ENCODE measurements around the gene MYO5B.
"Not testable (repeated sequence)": the region's sequence is repeated elsewhere in the genome, so short reads cannot be mapped to it uniquely, and the experiment has no call there.

Gene MYO5B

GRCh38 chr18:50107468-50107977 is 87.4 kb downstream of the MYO5B start:
- Histone ChIP-seq H3K27ac (ENCODE audit: low read depth, low read length) (no peak overlapping the region), H3K36me3 (ENCODE audit: control insufficient read depth, insufficient read depth, low read length) (no peaks in the 10 kb centered on the region), H3K4me1 (ENCODE audit: control insufficient read depth, insufficient read depth, low read length) (no peaks in the 10 kb centered on the region), H3K27me3 (ENCODE audit: control insufficient read depth, insufficient read depth, low read length) (no peaks in the 10 kb centered on the region), H3K4me3 (ENCODE audit: low read length) (no peak overlapping the region), H3K9ac (ENCODE audit: low read length) (no peak overlapping the region)

GRCh38 chr18:50105027-50105426 is 89.9 kb downstream of the MYO5B start:
- Histone ChIP-seq H3K9ac (ENCODE audit: low read length) (no peak overlapping the region), H3K27ac (ENCODE audit: low read depth, low read length) (no peak overlapping the region), H3K27me3 (ENCODE audit: control insufficient read depth, insufficient read depth, low read length) (peaks cover 2% of the 10 kb centered on the region), H3K36me3 (ENCODE audit: control insufficient read depth, insufficient read depth, low read length) (no peaks in the 10 kb centered on the region), H3K4me1 (ENCODE audit: control insufficient read depth, insufficient read depth, low read length) (no peaks in the 10 kb centered on the region), H3K4me3 (ENCODE audit: low read length) (no peak overlapping the region)

- no peak overlapping the region for H3K4me3 ChIP-seq (ENCODE audit: low read length)
- H3K4me1 ChIP-seq (ENCODE audit: control insufficient read depth, insufficient read depth, low read length) = no peaks in the 10 kb centered on the region
- peaks cover 2% of the 10 kb centered on the region for H3K27me3 ChIP-seq (ENCODE audit: control insufficient read depth, insufficient read depth, low read length)
- H3K36me3 ChIP-seq (ENCODE audit: control insufficient read depth, insufficient read depth, low read length) = no peaks in the 10 kb centered on the region
- H3K27ac ChIP-seq (ENCODE audit: low read depth, low read length) = no peak overlapping the region
- no peak overlapping the region for H3K9ac ChIP-seq (ENCODE audit: low read length)
These were observed 90.5 kb downstream of the MYO5B start for GRCh38 chr18:50104421-50104820.

- no peaks in the 10 kb centered on the region for H3K4me1 ChIP-seq (ENCODE audit: control insufficient read depth, insufficient read depth, low read length)
- H3K27me3 ChIP-seq (ENCODE audit: control insufficient read depth, insufficient read depth, low read length) = peaks cover 2% of the 10 kb centered on the region
- no peaks in the 10 kb centered on the region for H3K36me3 ChIP-seq (ENCODE audit: control insufficient read depth, insufficient read depth, low read length)
- no peak overlapping the region for H3K4me3 ChIP-seq (ENCODE audit: low read length)
- H3K9ac ChIP-seq (ENCODE audit: low read length) = no peak overlapping the region
- no peak overlapping the region for H3K27ac ChIP-seq (ENCODE audit: low read depth, low read length)
These were observed 95.1 kb downstream of the MYO5B start for GRCh38 chr18:50099725-50100407.

- Histone ChIP-seq H3K27ac (ENCODE audit: low read depth, low read length) (no peak overlapping the region), H3K36me3 (ENCODE audit: control insufficient read depth, insufficient read depth, low read length) (no peaks in the 10 kb centered on the region), H3K27me3 (ENCODE audit: control insufficient read depth, insufficient read depth, low read length) (peaks cover 2% of the 10 kb centered on the region), H3K4me3 (ENCODE audit: low read length) (no peak overlapping the region), H3K4me1 (ENCODE audit: control insufficient read depth, insufficient read depth, low read length) (no peaks in the 10 kb centered on the region), H3K9ac (ENCODE audit: low read length) (no peak overlapping the region)
These were observed 97.2 kb downstream of the MYO5B start for GRCh38 chr18:50097702-50098101.

GRCh38 chr18:50096766-50097435 is 98.0 kb downstream of the MYO5B start:
- no peaks in the 10 kb centered on the region for H3K36me3 ChIP-seq (ENCODE audit: control insufficient read depth, insufficient read depth, low read length)
- no peak overlapping the region for H3K9ac ChIP-seq (ENCODE audit: low read length)
- H3K27ac ChIP-seq (ENCODE audit: low read depth, low read length) = no peak overlapping the region
- H3K4me1 ChIP-seq (ENCODE audit: control insufficient read depth, insufficient read depth, low read length) = no peaks in the 10 kb centered on the region
- H3K4me3 ChIP-seq (ENCODE audit: low read length) = no peak overlapping the region
- peaks cover 2% of the 10 kb centered on the region for H3K27me3 ChIP-seq (ENCODE audit: control insufficient read depth, insufficient read depth, low read length)

GRCh38 chr18:50094786-50095185 is 100.2 kb downstream of the MYO5B start:
- H3K36me3 ChIP-seq (ENCODE audit: control insufficient read depth, insufficient read depth, low read length); H3K27me3 ChIP-seq (ENCODE audit: control insufficient read depth, insufficient read depth, low read length); H3K4me3 ChIP-seq (ENCODE audit: low read length); H3K9ac ChIP-seq (ENCODE audit: low read length); H3K27ac ChIP-seq (ENCODE audit: low read depth, low read length); H3K4me1 ChIP-seq (ENCODE audit: control insufficient read depth, insufficient read depth, low read length): not testable (repeated sequence)

- no peak overlapping the region for H3K27ac ChIP-seq (ENCODE audit: low read depth, low read length)
- H3K27me3 ChIP-seq (ENCODE audit: control insufficient read depth, insufficient read depth, low read length) = no peaks in the 10 kb centered on the region
- peaks cover 2% of the 10 kb centered on the region for H3K4me1 ChIP-seq (ENCODE audit: control insufficient read depth, insufficient read depth, low read length)
- no peaks in the 10 kb centered on the region for H3K36me3 ChIP-seq (ENCODE audit: control insufficient read depth, insufficient read depth, low read length)
- H3K4me3 ChIP-seq (ENCODE audit: low read length) = no peak overlapping the region
- H3K9ac ChIP-seq (ENCODE audit: low read length) = no peak overlapping the region
These were observed 100.7 kb downstream of the MYO5B start for GRCh38 chr18:50094221-50094773.

GRCh38 chr18:50093366-50094064 is 101.4 kb downstream of the MYO5B start:
- no peak overlapping the region for H3K9ac ChIP-seq (ENCODE audit: low read length)
- no peak overlapping the region for H3K27ac ChIP-seq (ENCODE audit: low read depth, low read length)
- peaks cover 2% of the 10 kb centered on the region for H3K4me1 ChIP-seq (ENCODE audit: control insufficient read depth, insufficient read depth, low read length)
- no peaks in the 10 kb centered on the region for H3K36me3 ChIP-seq (ENCODE audit: control insufficient read depth, insufficient read depth, low read length)
- H3K27me3 ChIP-seq (ENCODE audit: control insufficient read depth, insufficient read depth, low read length) = no peaks in the 10 kb centered on the region
- H3K4me3 ChIP-seq (ENCODE audit: low read length) = no peak overlapping the region

GRCh38 chr18:50092245-50092805 is 102.6 kb downstream of the MYO5B start:
- H3K27ac ChIP-seq (ENCODE audit: low read depth, low read length) = no peak overlapping the region

GRCh38 chr18:50091509-50092244 is 103.3 kb downstream of the MYO5B start:
- no peak overlapping the region for H3K9ac ChIP-seq (ENCODE audit: low read length)
- no peak overlapping the region for H3K27ac ChIP-seq (ENCODE audit: low read depth, low read length)
- H3K4me1 ChIP-seq (ENCODE audit: control insufficient read depth, insufficient read depth, low read length) = peaks cover 2% of the 10 kb centered on the region
- H3K4me3 ChIP-seq (ENCODE audit: low read length) = no peak overlapping the region
- H3K36me3 ChIP-seq (ENCODE audit: control insufficient read depth, insufficient read depth, low read length) = no peaks in the 10 kb centered on the region
- no peaks in the 10 kb centered on the region for H3K27me3 ChIP-seq (ENCODE audit: control insufficient read depth, insufficient read depth, low read length)

More at GRCh38 chr18:50092245-50092805, 102.6 kb downstream of the MYO5B start:
- no peak overlapping the region for H3K9ac ChIP-seq (ENCODE audit: low read length)
- H3K36me3 ChIP-seq (ENCODE audit: control insufficient read depth, insufficient read depth, low read length) = no peaks in the 10 kb centered on the region
- H3K27me3 ChIP-seq (ENCODE audit: control insufficient read depth, insufficient read depth, low read length) = no peaks in the 10 kb centered on the region
- H3K4me1 ChIP-seq (ENCODE audit: control insufficient read depth, insufficient read depth, low read length) = peaks cover 2% of the 10 kb centered on the region
- no peak overlapping the region for H3K4me3 ChIP-seq (ENCODE audit: low read length)

All from rectal smooth muscle tissue (tissue), 1 donor.